Uterus (tissue), 2 donors: Measurements from ENCODE around the gene TRIM69.

Experiments
- CTCF ChIP-seq, 4 experiments: fragments of 200-600 bp in 2 of 4; fragments of 450-650 bp in 2 of 4; sonication (generic) in 2 of 4; IDR thresholded peaks; one replicate each; pipeline ENCODE4 v1.5.1; 2016 to 2019; ENCODE audit warnings: antibody characterized with exemption in 4 of 4, mild to moderate bottlenecking in 2 of 4, moderate library complexity in 1 of 4
- POLR2A ChIP-seq, 2 donors: fragments of 450-650 bp; IDR thresholded peaks; one replicate each; pipeline ENCODE4 v1.6.1; 2016; ENCODE audit warnings: antibody characterized with exemption in 2 of 2, mild to moderate bottlenecking in 1 of 2, moderate library complexity in 1 of 2

- TF ChIP-seq CTCF (IDR thresholded peaks at IDR 0.05) (no peak), POLR2A (IDR thresholded peaks at IDR 0.05) (no peak)
These were observed 29.2 kb upstream of the TRIM69 start for GRCh38 chr15:44706946-44707636.
